ENCODE data around the gene SPAG16.

SPAG16 gene

DNA sequence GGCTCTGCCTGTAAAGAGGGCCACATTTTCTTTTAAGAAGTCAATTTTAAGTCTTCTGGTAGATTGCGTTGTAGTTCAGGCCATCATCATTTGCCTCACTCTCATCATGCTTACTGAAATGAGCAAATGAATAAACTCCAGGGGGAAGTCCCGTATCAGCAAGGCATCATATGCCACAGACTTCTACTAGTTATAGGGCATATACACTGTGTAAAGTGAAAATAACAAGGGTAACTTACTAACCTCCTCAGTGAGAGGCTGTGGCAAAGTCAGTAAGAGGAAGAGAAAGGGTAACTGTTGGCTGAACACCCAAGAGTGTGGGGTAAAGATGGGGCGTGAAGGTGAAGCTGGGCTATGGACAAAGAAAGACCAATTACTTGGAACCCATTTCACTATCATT, 456.2 kb downstream of the SPAG16 start:
- Histone ChIP-seq H3K4me2 (ENCODE audit: low read length, poor library complexity, severe bottlenecking) (no peak overlapping the region), H3K9ac (ENCODE audit: low read length) (no peak overlapping the region), H3K4me3 (ENCODE audit: insufficient read depth in 1 of 2, low read depth in 1 of 2, low read length in 2 of 2) (no peak overlapping the region), H3K14ac (ENCODE audit: low read length in 2 of 2) (no peak overlapping the region), H2AK5ac (ENCODE audit: low read length, severe bottlenecking) (no peak overlapping the region), H4K8ac (ENCODE audit: low read length) (no peak overlapping the region), H3K36me3 (ENCODE audit: control insufficient read depth in 1 of 2, insufficient read depth in 2 of 2, low read depth in 1 of 2, low read length in 2 of 2) (no peaks in the 10 kb centered on the region), H2BK12ac (ENCODE audit: low read length in 2 of 2) (no peak overlapping the region), H3K18ac (ENCODE audit: low read depth in 1 of 2, low read length in 2 of 2) (no peak overlapping the region), H4K91ac (ENCODE audit: low read length) (no peak overlapping the region), H3K27me3 (ENCODE audit: control insufficient read depth in 1 of 2, insufficient read depth in 1 of 2, low read length in 2 of 2) (no peaks in the 10 kb centered on the region), H2AFZ (ENCODE audit: low read depth, low read length) (no peak overlapping the region), H2BK120ac (ENCODE audit: low read depth, low read length) (no peak overlapping the region), H3K4ac (ENCODE audit: low read depth in 1 of 2, low read length in 2 of 2) (no peak overlapping the region), H3K79me1 (replicated peaks; ENCODE audit: low read length, poor library complexity, severe bottlenecking) (no peaks in the 10 kb centered on the region), H3K27ac (ENCODE audit: low read length, poor library complexity, severe bottlenecking) (no peak overlapping the region), H3K9me3 (ENCODE audit: control insufficient read depth, low read length) (no peaks in the 10 kb centered on the region), H3K23ac (ENCODE audit: low read length in 2 of 2) (no peak overlapping the region), H3K4me1 (ENCODE audit: control insufficient read depth, insufficient read depth, low read depth, low read length) (no peaks in the 10 kb centered on the region), H2BK15ac (ENCODE audit: low read depth, poor library complexity, severe bottlenecking) (no peak overlapping the region), H2BK5ac (ENCODE audit: low read depth, low read length, poor library complexity, severe bottlenecking) (no peak overlapping the region)
- no peak for DNase-seq
- 100% methylated on average over 1 of the region's 3 CpGs for WGBS

DNA sequence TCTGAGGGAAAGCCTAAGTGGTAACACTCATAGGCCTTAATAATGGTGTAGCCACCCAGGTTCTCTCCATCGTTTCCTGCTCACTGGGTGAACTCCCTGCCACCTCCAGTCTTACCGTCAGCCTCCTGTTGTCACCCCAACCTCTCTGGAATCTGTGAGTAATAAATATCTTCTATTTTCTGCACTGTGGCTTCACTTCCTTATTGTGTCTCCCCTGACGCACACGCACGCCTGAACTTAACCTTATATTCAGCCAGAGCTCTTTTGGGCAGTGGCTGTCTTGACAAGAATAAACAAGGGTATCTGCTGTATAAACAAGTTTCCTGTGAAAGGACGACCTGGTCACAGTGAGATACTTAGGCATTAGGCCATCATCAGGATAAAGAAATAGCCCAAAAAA, 467.2 kb downstream of the SPAG16 start:
- Histone ChIP-seq H3K18ac (ENCODE audit: low read depth in 1 of 2, low read length in 2 of 2) (no peak overlapping the region), H4K91ac (ENCODE audit: low read length) (no peak overlapping the region), H3K36me3 (ENCODE audit: control insufficient read depth in 1 of 2, insufficient read depth in 2 of 2, low read depth in 1 of 2, low read length in 2 of 2) (no peaks in the 10 kb centered on the region), H3K4me2 (ENCODE audit: low read length, poor library complexity, severe bottlenecking) (no peak overlapping the region), H3K14ac (ENCODE audit: low read length in 2 of 2) (no peak overlapping the region), H3K27ac (ENCODE audit: low read length, poor library complexity, severe bottlenecking) (no peak overlapping the region), H2BK15ac (ENCODE audit: low read depth, poor library complexity, severe bottlenecking) (no peak overlapping the region), H2BK12ac (ENCODE audit: low read length in 2 of 2) (peak overlapping the region in 1 of 2 experiments; percentile 48), H3K23ac (ENCODE audit: low read length in 2 of 2) (no peak overlapping the region), H2AK5ac (ENCODE audit: low read length, severe bottlenecking) (no peak overlapping the region), H3K4me1 (ENCODE audit: control insufficient read depth, insufficient read depth, low read depth, low read length) (no peaks in the 10 kb centered on the region), H3K27me3 (ENCODE audit: control insufficient read depth in 1 of 2, insufficient read depth in 1 of 2, low read length in 2 of 2) (no peaks in the 10 kb centered on the region), H2BK5ac (ENCODE audit: low read depth, low read length, poor library complexity, severe bottlenecking) (no peak overlapping the region), H4K8ac (ENCODE audit: low read length) (peak overlapping the region; percentile 37), H3K9ac (ENCODE audit: low read length) (no peak overlapping the region), H3K4ac (ENCODE audit: low read depth in 1 of 2, low read length in 2 of 2) (no peak overlapping the region), H3K79me1 (replicated peaks; ENCODE audit: low read length, poor library complexity, severe bottlenecking) (no peaks in the 10 kb centered on the region), H2AFZ (ENCODE audit: low read depth, low read length) (no peak overlapping the region), H2BK120ac (ENCODE audit: low read depth, low read length) (no peak overlapping the region), H3K9me3 (ENCODE audit: control insufficient read depth, low read length) (no peaks in the 10 kb centered on the region), H3K4me3 (ENCODE audit: insufficient read depth in 1 of 2, low read depth in 1 of 2, low read length in 2 of 2) (no peak overlapping the region)
- peak; percentile 71 for DNase-seq
- WGBS, result 16% methylated on average over 4 of the region's 6 CpGs

DNA sequence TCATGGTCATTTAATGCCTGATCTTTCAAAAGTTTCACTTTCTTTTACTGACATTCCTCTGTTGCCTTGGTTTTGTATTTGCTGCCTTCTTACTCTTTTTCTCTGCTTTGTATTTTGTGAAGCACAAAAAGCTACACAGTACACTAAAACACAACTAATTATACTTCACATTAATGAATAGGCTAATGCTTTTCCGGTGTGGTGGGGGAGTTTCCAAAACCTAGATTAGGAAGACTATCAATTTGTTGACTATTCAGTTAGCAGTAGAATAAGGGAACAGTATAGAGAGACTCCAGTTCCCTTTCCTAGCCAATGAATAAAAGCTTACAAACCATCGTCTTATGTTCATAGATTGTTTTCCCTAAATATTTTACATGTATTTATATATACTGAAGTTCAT, 468.3 kb downstream of the SPAG16 start:
- Histone ChIP-seq H4K8ac (ENCODE audit: low read length) (no peak overlapping the region), H2AFZ (ENCODE audit: low read depth, low read length) (no peak overlapping the region), H3K27me3 (ENCODE audit: control insufficient read depth in 1 of 2, insufficient read depth in 1 of 2, low read length in 2 of 2) (no peaks in the 10 kb centered on the region), H3K27ac (ENCODE audit: low read length, poor library complexity, severe bottlenecking) (no peak overlapping the region), H2BK120ac (ENCODE audit: low read depth, low read length) (no peak overlapping the region), H3K4ac (ENCODE audit: low read depth in 1 of 2, low read length in 2 of 2) (no peak overlapping the region), H3K4me3 (ENCODE audit: insufficient read depth in 1 of 2, low read depth in 1 of 2, low read length in 2 of 2) (no peak overlapping the region), H2BK15ac (ENCODE audit: low read depth, poor library complexity, severe bottlenecking) (no peak overlapping the region), H2AK5ac (ENCODE audit: low read length, severe bottlenecking) (no peak overlapping the region), H3K18ac (ENCODE audit: low read depth in 1 of 2, low read length in 2 of 2) (no peak overlapping the region), H3K36me3 (ENCODE audit: control insufficient read depth in 1 of 2, insufficient read depth in 2 of 2, low read depth in 1 of 2, low read length in 2 of 2) (no peaks in the 10 kb centered on the region), H4K91ac (ENCODE audit: low read length) (no peak overlapping the region), H3K79me1 (replicated peaks; ENCODE audit: low read length, poor library complexity, severe bottlenecking) (no peaks in the 10 kb centered on the region), H3K4me2 (ENCODE audit: low read length, poor library complexity, severe bottlenecking) (no peak overlapping the region), H2BK5ac (ENCODE audit: low read depth, low read length, poor library complexity, severe bottlenecking) (no peak overlapping the region), H3K9ac (ENCODE audit: low read length) (no peak overlapping the region), H3K9me3 (ENCODE audit: control insufficient read depth, low read length) (no peaks in the 10 kb centered on the region), H3K4me1 (ENCODE audit: control insufficient read depth, insufficient read depth, low read depth, low read length) (no peaks in the 10 kb centered on the region), H3K14ac (ENCODE audit: low read length in 2 of 2) (no peak overlapping the region), H3K23ac (ENCODE audit: low read length in 2 of 2) (no peak overlapping the region), H2BK12ac (ENCODE audit: low read length in 2 of 2) (no peak overlapping the region)
- WGBS, result no CpG with 5 or more reads among the region's 2 CpGs
- DNase-seq, result no peak

DNA sequence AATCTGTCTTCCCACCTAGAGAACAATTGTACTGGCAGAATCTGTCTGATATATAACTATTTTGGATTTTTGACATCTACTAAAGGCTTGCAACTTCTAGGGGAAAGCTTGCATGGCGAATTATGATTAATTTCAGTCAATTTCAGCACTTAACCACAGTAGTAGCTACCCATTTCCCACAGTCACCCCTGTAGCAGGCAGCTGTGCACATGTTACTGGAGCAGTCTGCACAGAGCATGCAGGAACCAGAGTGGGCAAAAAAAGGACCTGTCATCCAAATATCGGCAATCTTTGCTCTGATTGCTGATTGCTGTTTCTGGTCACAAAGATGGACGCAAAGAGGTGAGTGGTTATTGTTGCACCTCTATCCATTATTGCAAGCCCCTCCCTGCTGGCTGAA, 473.3 kb downstream of the SPAG16 start:
- no peak for DNase-seq
- H2BK120ac ChIP-seq (ENCODE audit: low read depth, low read length), result no peak overlapping the region
- no peaks in the 10 kb centered on the region for H3K79me1 ChIP-seq (replicated peaks; ENCODE audit: low read length, poor library complexity, severe bottlenecking)
- no peak overlapping the region for H2BK12ac ChIP-seq (ENCODE audit: low read length in 2 of 2)
- no peaks in the 10 kb centered on the region for H3K9me3 ChIP-seq (ENCODE audit: control insufficient read depth, low read length)
- no peak overlapping the region for H3K27ac ChIP-seq (ENCODE audit: low read length, poor library complexity, severe bottlenecking)
- H3K36me3 ChIP-seq (ENCODE audit: control insufficient read depth in 1 of 2, insufficient read depth in 2 of 2, low read depth in 1 of 2, low read length in 2 of 2), result no peaks in the 10 kb centered on the region
- no peak overlapping the region for H3K23ac ChIP-seq (ENCODE audit: low read length in 2 of 2)
- H3K4me1 ChIP-seq (ENCODE audit: control insufficient read depth, insufficient read depth, low read depth, low read length), result no peaks in the 10 kb centered on the region
- no peak overlapping the region for H2AFZ ChIP-seq (ENCODE audit: low read depth, low read length)
- no peak overlapping the region for H2AK5ac ChIP-seq (ENCODE audit: low read length, severe bottlenecking)
- no peak overlapping the region for H3K4me3 ChIP-seq (ENCODE audit: insufficient read depth in 1 of 2, low read depth in 1 of 2, low read length in 2 of 2)
- H4K91ac ChIP-seq (ENCODE audit: low read length), result no peak overlapping the region
- no peaks in the 10 kb centered on the region for H3K27me3 ChIP-seq (ENCODE audit: control insufficient read depth in 1 of 2, insufficient read depth in 1 of 2, low read length in 2 of 2)
- H3K9ac ChIP-seq (ENCODE audit: low read length), result no peak overlapping the region
- WGBS, result 87% methylated on average over 3 of the region's 3 CpGs
- H2BK5ac ChIP-seq (ENCODE audit: low read depth, low read length, poor library complexity, severe bottlenecking), result no peak overlapping the region
- H3K4me2 ChIP-seq (ENCODE audit: low read length, poor library complexity, severe bottlenecking), result no peak overlapping the region
- no peak overlapping the region for H4K8ac ChIP-seq (ENCODE audit: low read length)
- no peak overlapping the region for H3K14ac ChIP-seq (ENCODE audit: low read length in 2 of 2)
- no peak overlapping the region for H2BK15ac ChIP-seq (ENCODE audit: low read depth, poor library complexity, severe bottlenecking)
- no peak overlapping the region for H3K18ac ChIP-seq (ENCODE audit: low read depth in 1 of 2, low read length in 2 of 2)
- H3K4ac ChIP-seq (ENCODE audit: low read depth in 1 of 2, low read length in 2 of 2), result no peak overlapping the region

Data from mesenchymal stem cell (in vitro differentiated cells and primary cell).